Measurements from ENCODE around the gene GTF3C2. TPM values are rescaled to one million over a fixed set of nuclear protein-coding genes. Genes with fewer than 3 reads are reported as not detected.

Gene GTF3C2
- total RNA-seq, 1 experiment from 2014 or later = 89.3 TPM

GRCh38 chr2:27280826-27281225 lies 75.7 kb downstream of the GTF3C2 start:
- no TSS peak for BruUV-seq (replicated peaks)
- ChIA-PET POLR2A (ENCODE audit: low non-redundant PET) (no interaction called here), CTCF (interaction anchor here (0.9 kb wide), 1 partner anchor 12 kb away, joined by 3 read pairs; no protein-coding TSS in a partner anchor)
- no peaks in the 10 kb centered on the region for H3K36me3 ChIP-seq (ENCODE audit: insufficient read depth, low read length, poor library complexity, severe bottlenecking)
- H3K27me3 ChIP-seq (replicated peaks; ENCODE audit: insufficient read depth, low read depth, low read length, poor library complexity) = no peaks in the 10 kb centered on the region
- H3K4me1 ChIP-seq (ENCODE audit: insufficient read depth, low read length, poor library complexity, severe bottlenecking) = peaks cover 16% of the 10 kb centered on the region
- TF ChIP-seq, protein P1, sequence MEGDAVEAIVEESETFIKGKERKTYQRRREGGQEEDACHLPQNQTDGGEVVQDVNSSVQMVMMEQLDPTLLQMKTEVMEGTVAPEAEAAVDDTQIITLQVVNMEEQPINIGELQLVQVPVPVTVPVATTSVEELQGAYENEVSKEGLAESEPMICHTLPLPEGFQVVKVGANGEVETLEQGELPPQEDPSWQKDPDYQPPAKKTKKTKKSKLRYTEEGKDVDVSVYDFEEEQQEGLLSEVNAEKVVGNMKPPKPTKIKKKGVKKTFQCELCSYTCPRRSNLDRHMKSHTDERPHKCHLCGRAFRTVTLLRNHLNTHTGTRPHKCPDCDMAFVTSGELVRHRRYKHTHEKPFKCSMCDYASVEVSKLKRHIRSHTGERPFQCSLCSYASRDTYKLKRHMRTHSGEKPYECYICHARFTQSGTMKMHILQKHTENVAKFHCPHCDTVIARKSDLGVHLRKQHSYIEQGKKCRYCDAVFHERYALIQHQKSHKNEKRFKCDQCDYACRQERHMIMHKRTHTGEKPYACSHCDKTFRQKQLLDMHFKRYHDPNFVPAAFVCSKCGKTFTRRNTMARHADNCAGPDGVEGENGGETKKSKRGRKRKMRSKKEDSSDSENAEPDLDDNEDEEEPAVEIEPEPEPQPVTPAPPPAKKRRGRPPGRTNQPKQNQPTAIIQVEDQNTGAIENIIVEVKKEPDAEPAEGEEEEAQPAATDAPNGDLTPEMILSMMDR (conservative IDR thresholded peaks at IDR 0.05; ENCODE audit: low read depth, low read length) = no peak
- no peak for TF ChIP-seq EZH2 (IDR thresholded peaks at IDR 0.05; ENCODE audit: borderline replicate concordance, low read depth, low read length, poor library complexity, severe bottlenecking)
- H3K4me3 ChIP-seq (ENCODE audit: low read depth, low read length, poor library complexity, severe bottlenecking) = no peak overlapping the region
- H3K9me3 ChIP-seq (ENCODE audit: low read depth, low read length, poor library complexity, severe bottlenecking) = no peaks in the 10 kb centered on the region
- no peak for DNase-seq (ENCODE audit: low spot score)
- intact Hi-C loops (cut with micrococcal nuclease; ENCODE audit: unreplicated experiment) = loop anchor here (2.0 to 5.0 kb wide), 2 partner anchors 182 to 319 kb away; no protein-coding TSS in a partner anchor
- no peak overlapping the region for H3K27ac ChIP-seq (ENCODE audit: low read depth, low read length, poor library complexity, severe bottlenecking)

GRCh38 chr2:27278010-27278409 lies 78.6 kb downstream of the GTF3C2 start:
- no TSS peak for BruUV-seq (replicated peaks)
- no peak for DNase-seq (ENCODE audit: low spot score)
- H3K9me3 ChIP-seq (ENCODE audit: low read depth, low read length, poor library complexity, severe bottlenecking) = no peaks in the 10 kb centered on the region
- no peak overlapping the region for H3K4me3 ChIP-seq (ENCODE audit: low read depth, low read length, poor library complexity, severe bottlenecking)
- CTCF ChIA-PET = interaction anchor here (0.6 kb wide), 1 partner anchor 316 kb away, joined by 3 read pairs; no protein-coding TSS in a partner anchor
- H3K36me3 ChIP-seq (ENCODE audit: insufficient read depth, low read length, poor library complexity, severe bottlenecking) = no peaks in the 10 kb centered on the region
- TF ChIP-seq, protein P1 (conservative IDR thresholded peaks at IDR 0.05; ENCODE audit: low read depth, low read length) = no peak
- TF ChIP-seq EZH2 (IDR thresholded peaks at IDR 0.05; ENCODE audit: borderline replicate concordance, low read depth, low read length, poor library complexity, severe bottlenecking) = no peak
- POLR2A ChIA-PET (ENCODE audit: low non-redundant PET) = no interaction called here
- H3K27ac ChIP-seq (ENCODE audit: low read depth, low read length, poor library complexity, severe bottlenecking) = no peak overlapping the region
- peaks cover 16% of the 10 kb centered on the region for H3K4me1 ChIP-seq (ENCODE audit: insufficient read depth, low read length, poor library complexity, severe bottlenecking)
- intact Hi-C loops (cut with micrococcal nuclease; ENCODE audit: unreplicated experiment) = no loop called here
- no peaks in the 10 kb centered on the region for H3K27me3 ChIP-seq (replicated peaks; ENCODE audit: insufficient read depth, low read depth, low read length, poor library complexity)

Other genes with a start within 250 kb of the GTF3C2 start
- gene CGREF1, start 237.6 kb downstream of the GTF3C2 start, total RNA-seq (2021) = 8.4 and 9.4 TPM in 2 replicates
- gene ABHD1, start 232.9 kb downstream of the GTF3C2 start, total RNA-seq (2021) = 0.22 TPM in 1 of 2 replicates, not detected in the other
- 52.7 and 53.8 TPM in 2 replicates for gene PREB, start 222.1 kb downstream of the GTF3C2 start, total RNA-seq (2021)
- gene PRR30, start 217.4 kb downstream of the GTF3C2 start, total RNA-seq (2021) = not detected in 2 replicates
- not detected in 2 replicates for gene TCF23, start 207.8 kb downstream of the GTF3C2 start, total RNA-seq (2021)
- 106 and 107 TPM in 2 replicates for gene ATRAID, start 144.7 kb downstream of the GTF3C2 start, total RNA-seq (2021)
- gene SLC5A6, start 144.5 kb downstream of the GTF3C2 start, total RNA-seq (2021) = 366 and 515 TPM in 2 replicates
- 194 and 210 TPM in 2 replicates for gene CAD, start 139.4 kb downstream of the GTF3C2 start, total RNA-seq (2021)
- gene SLC30A3, start 93.7 kb downstream of the GTF3C2 start, total RNA-seq (2021) = 45.0 and 45.6 TPM in 2 replicates
- gene DNAJC5G, start 81.3 kb downstream of the GTF3C2 start, total RNA-seq (2021) = 2.4 and 2.7 TPM in 2 replicates
- 2.2 and 2.8 TPM in 2 replicates for gene TRIM54, start 74.3 kb downstream of the GTF3C2 start, total RNA-seq (2021)
- gene UCN, start 48.3 kb downstream of the GTF3C2 start, total RNA-seq (2021) = 0.64 and 0.68 TPM in 2 replicates
- gene MPV17, start 33.7 kb downstream of the GTF3C2 start, total RNA-seq (2021) = 63.4 and 66.3 TPM in 2 replicates
- 68.8 and 74.7 TPM in 2 replicates for gene EIF2B4, start 13.6 kb upstream of the GTF3C2 start, total RNA-seq (2021)
- 109 and 110 TPM in 2 replicates for gene SNX17, start 13.9 kb upstream of the GTF3C2 start, total RNA-seq (2021)
- gene ZNF513, start 24.0 kb upstream of the GTF3C2 start, total RNA-seq (2021) = 21.3 and 22.3 TPM in 2 replicates
- gene PPM1G, start 52.8 kb upstream of the GTF3C2 start, total RNA-seq (2021) = 147 and 155 TPM in 2 replicates
- gene NRBP1, start 71.9 kb upstream of the GTF3C2 start, total RNA-seq (2021) = 86.3 and 93.0 TPM in 2 replicates
- gene KRTCAP3, start 85.6 kb upstream of the GTF3C2 start, total RNA-seq (2021) = 2.6 and 3.4 TPM in 2 replicates
- 42.2 and 50.4 TPM in 2 replicates for gene IFT172, start 133.0 kb upstream of the GTF3C2 start, total RNA-seq (2021)
- 1.3 and 3.1 TPM in 2 replicates for gene FNDC4, start 138.4 kb upstream of the GTF3C2 start, total RNA-seq (2021)
- not detected in 2 replicates for gene GCKR, start 140.1 kb upstream of the GTF3C2 start, total RNA-seq (2021)
- gene ZNF512, start 226.3 kb upstream of the GTF3C2 start, total RNA-seq (2021) = 61.3 TPM in 2 replicates

All from A673 (cell line).